Sigmoid colon (tissue), 3 donors: ENCODE results near the gene ADCK1.
A peak's percentile ranks its signal among the peaks of the same experiment; 100 is the strongest.

Experiments
- CTCF ChIP-seq, 4 experiments: fragments of 450-650 bp in 3 of 4; fragments of 200-600 bp in 1 of 4; IDR thresholded peaks; one replicate each; pipeline ENCODE4 v1.5.1; 2016 to 2019; ENCODE audit warnings: antibody characterized with exemption in 4 of 4, mild to moderate bottlenecking in 3 of 4, moderate library complexity in 2 of 4
- POLR2A ChIP-seq, 2 donors: fragments of 450-650 bp; IDR thresholded peaks; one replicate each; pipeline ENCODE4 v1.6.1; 2016; ENCODE audit warnings: antibody characterized with exemption in 2 of 2, mild to moderate bottlenecking in 2 of 2, moderate library complexity in 2 of 2

- no peak for TF ChIP-seq CTCF (IDR thresholded peaks at IDR 0.05)
- peak; percentile 64 to 72 for TF ChIP-seq POLR2A (IDR thresholded peaks at IDR 0.05)
These were observed 39.3 kb upstream of the ADCK1 start, which contains the start of gene SNW1 for GRCh38 chr14:77760381-77761204.
